ENCODE results near the gene ARHGAP26. TPM values are rescaled to one million over a fixed set of nuclear protein-coding genes. Genes with fewer than 3 reads are reported as not detected.

The ARHGAP26 gene
- total RNA-seq, 4 donors from 2014 or later = 28.2 to 52.3 (median 37.9) TPM

GRCh38 chr5:142792012-142792864, 22.1 kb downstream of the ARHGAP26 start:
- DNase-seq = no peak
- no peaks in the 10 kb centered on the region for H3K27me3 ChIP-seq
- intact Hi-C loops (cut with DNase I) = no loop called here
- no peaks in the 10 kb centered on the region for H3K4me1 ChIP-seq
- no peaks in the 10 kb centered on the region for H3K36me3 ChIP-seq
- WGBS, 2 donors = 89 to 94% methylated on average over 7 of the region's 7 CpGs
- no peak overlapping the region for H3K27ac ChIP-seq
- no peaks in the 10 kb centered on the region for H3K9me3 ChIP-seq
- TF ChIP-seq POLR2A (IDR thresholded peaks at IDR 0.05) (no peak), CTCF (IDR thresholded peaks at IDR 0.05) (no peak)
- no peak overlapping the region for H3K4me3 ChIP-seq (replicated peaks in 1 of 3)

GRCh38 chr5:142792865-142793232, 22.7 kb downstream of the ARHGAP26 start:
- no peaks in the 10 kb centered on the region for H3K27me3 ChIP-seq
- H3K36me3 ChIP-seq = no peaks in the 10 kb centered on the region
- WGBS, 2 donors = 94% methylated on average over 5 of the region's 5 CpGs
- H3K9me3 ChIP-seq = no peaks in the 10 kb centered on the region
- H3K4me3 ChIP-seq (replicated peaks in 1 of 3) = no peak overlapping the region
- intact Hi-C loops (cut with DNase I) = no loop called here
- no peaks in the 10 kb centered on the region for H3K4me1 ChIP-seq
- TF ChIP-seq POLR2A (IDR thresholded peaks at IDR 0.05) = no peak
- no peak for TF ChIP-seq CTCF (IDR thresholded peaks at IDR 0.05)
- no peak overlapping the region for H3K27ac ChIP-seq
- no peak for DNase-seq

GRCh38 chr5:142794537-142794936, 24.4 kb downstream of the ARHGAP26 start:
- no peak for DNase-seq
- no peak for TF ChIP-seq POLR2A (IDR thresholded peaks at IDR 0.05)
- TF ChIP-seq CTCF (IDR thresholded peaks at IDR 0.05) = no peak
- H3K4me1 ChIP-seq = no peaks in the 10 kb centered on the region
- H3K27ac ChIP-seq = no peak overlapping the region
- no peak overlapping the region for H3K4me3 ChIP-seq (replicated peaks in 1 of 3)
- no peaks in the 10 kb centered on the region for H3K27me3 ChIP-seq
- H3K36me3 ChIP-seq = no peaks in the 10 kb centered on the region
- no peaks in the 10 kb centered on the region for H3K9me3 ChIP-seq
- intact Hi-C loops (cut with DNase I) = no loop called here
- 85 to 89% methylated on average over 2 of the region's 2 CpGs for WGBS, 2 donors

- Histone ChIP-seq H3K27me3 (no peaks in the 10 kb centered on the region), H3K9me3 (no peaks in the 10 kb centered on the region), H3K27ac (no peak overlapping the region), H3K4me3 (replicated peaks in 1 of 3) (no peak overlapping the region), H3K4me1 (no peaks in the 10 kb centered on the region), H3K36me3 (no peaks in the 10 kb centered on the region)
- no peak for TF ChIP-seq CTCF (IDR thresholded peaks at IDR 0.05)
- no peak for TF ChIP-seq POLR2A (IDR thresholded peaks at IDR 0.05)
- intact Hi-C loops (cut with DNase I) = no loop called here
- WGBS, 2 donors = 77 to 86% methylated on average over 3 of the region's 3 CpGs
- DNase-seq = no peak
These were observed 25.1 kb downstream of the ARHGAP26 start for GRCh38 chr5:142795251-142795650.

- WGBS, 2 donors = 69 to 70% methylated on average over 4 of the region's 4 CpGs
- DNase-seq = no peak
- no peak overlapping the region for H3K27ac ChIP-seq
These were observed 26.4 kb downstream of the ARHGAP26 start for GRCh38 chr5:142796492-142797109.

More at GRCh38 chr5:142796492-142797109, 26.4 kb downstream of the ARHGAP26 start:
- Histone ChIP-seq H3K4me3 (replicated peaks in 1 of 3) (no peak overlapping the region), H3K36me3 (no peaks in the 10 kb centered on the region), H3K27me3 (no peaks in the 10 kb centered on the region), H3K9me3 (no peaks in the 10 kb centered on the region), H3K4me1 (no peaks in the 10 kb centered on the region)
- no peak for TF ChIP-seq POLR2A (IDR thresholded peaks at IDR 0.05)
- no peak for TF ChIP-seq CTCF (IDR thresholded peaks at IDR 0.05)
- intact Hi-C loops (cut with DNase I) = no loop called here
